DMS53 treated with DMSO at 0.1 percent for 48 hours (cell line): Measurements from ENCODE around the gene NAA15.
"Not testable (repeated sequence)": the region's sequence is repeated elsewhere in the genome, so short reads cannot be mapped to it uniquely, and the experiment has no call there.

ENCODE experiments used
- DNase-seq: peaks from one replicate; lab custom pipeline; 2025; ENCODE audit not compliant: unreplicated experiment; lab: John Stamatoyannopoulos, UW

NAA15 gene

GRCh38 chr4:139447078-139447477, 145.8 kb downstream of the NAA15 start:
- not testable (repeated sequence) for DNase-seq

- no peak for DNase-seq
These were observed 149.3 kb downstream of the NAA15 start for GRCh38 chr4:139450586-139450985.

GRCh38 chr4:139451997-139452396, 150.7 kb downstream of the NAA15 start:
- no peak for DNase-seq

GRCh38 chr4:139453041-139453370, 151.7 kb downstream of the NAA15 start:
- peak; percentile 71 for DNase-seq

- DNase-seq = peak; percentile 84
These were observed 152.2 kb downstream of the NAA15 start for GRCh38 chr4:139453371-139454110.

- no peak for DNase-seq
These were observed 153.1 kb downstream of the NAA15 start, which contains the start of gene RAB33B for GRCh38 chr4:139454111-139455045. TSS of gene RAB33B (plus strand) at chr4:139454121. CDS start at chr4:139454196, 75 bp downstream.

- no peak for DNase-seq
These were observed 153.8 kb downstream of the NAA15 start for GRCh38 chr4:139455126-139455538.

- no peak for DNase-seq
These were observed 156.0 kb downstream of the NAA15 start for GRCh38 chr4:139457318-139457717.

- DNase-seq = no peak
These were observed 157.2 kb downstream of the NAA15 start for GRCh38 chr4:139458543-139458942.

GRCh38 chr4:139458999-139459398, 157.7 kb downstream of the NAA15 start:
- DNase-seq = no peak

- no peak for DNase-seq
These were observed 159.3 kb downstream of the NAA15 start for GRCh38 chr4:139460565-139460964.

- no peak for DNase-seq
These were observed 159.8 kb downstream of the NAA15 start for GRCh38 chr4:139461022-139461628.

- DNase-seq = not testable (repeated sequence)
These were observed 163.2 kb downstream of the NAA15 start for GRCh38 chr4:139464512-139464911.

- DNase-seq = no peak
These were observed 164.6 kb downstream of the NAA15 start for GRCh38 chr4:139465922-139466321.

GRCh38 chr4:139468756-139469155, 167.5 kb downstream of the NAA15 start:
- DNase-seq = not testable (repeated sequence)

GRCh38 chr4:139469216-139469615, 167.9 kb downstream of the NAA15 start:
- no peak for DNase-seq
